HCT116 (cell line): ENCODE results near the gene CLCN1. TPM values are rescaled to one million over a fixed set of nuclear protein-coding genes. Genes with fewer than 3 reads are reported as not detected.

ENCODE experiments used
- ATAC-seq: fragments of 200-7000 bp; cut with Tn5 transposase; 2 replicates; pipeline ENCODE4 v1.9.1; 2020; ENCODE audit warnings: mild to moderate bottlenecking, moderate library complexity
- BruUV-seq: library from RNA; stranded (reverse); fragments of 400-500 nt; replicated peaks from 2 replicates; lab custom pipeline; 2021; lab: Mats Ljungman, UMichigan
- CTCF ChIA-PET: fragments of 300-600 bp; sonication (Branson Sonifier 250); formaldehyde crosslinking; loops from one replicate; lab custom pipeline; 2021; ENCODE audit warnings: antibody characterized with exemption; lab: Charles Lee
- POLR2A ChIA-PET: fragments of 300-600, 350-600 bp; sonication (Branson Sonifier 250); formaldehyde crosslinking; loops from one replicate; lab custom pipeline; 2021; ENCODE audit warnings: antibody characterized with exemption; lab: Charles Lee
- RAD21 ChIA-PET, 2 experiments: fragments of 300-600 bp; sonication (Branson Sonifier 250); formaldehyde crosslinking; loops; one replicate each; lab custom pipeline; 2023; ENCODE audit warnings: low total read pairs in 2 of 2; ENCODE audit not compliant: uncharacterized antibody in 2 of 2, unreplicated experiment in 2 of 2, low non-redundant PET in 1 of 2; lab: Charles Lee
- DNase-seq: peaks from one replicate; pipeline ENCODE4 v3.0.0-alpha.2; 2010; ENCODE audit warnings: low read depth, low spot score
- H2AFZ ChIP-seq: fragments of 200-600 bp; shearing (Covaris generic), sonication (generic); 2 replicates; pipeline ENCODE4 v1.6.1; 2017; ENCODE audit warnings: low read depth, mixed run types, mixed read lengths, antibody characterized with exemption, low read length; ENCODE audit not compliant: poor library complexity, severe bottlenecking
- H3K27ac ChIP-seq: 2 replicates; pipeline ENCODE4 v1.5.1; 2012; ENCODE audit warnings: low read depth, low read length
- H3K27me3 ChIP-seq: fragments of 200-600 bp; sonication (generic); 2 replicates; pipeline ENCODE4 v1.6.1; 2016; ENCODE audit warnings: mixed run types, low read length, mixed read lengths; ENCODE audit not compliant: insufficient read depth
- H3K36me3 ChIP-seq, 2 experiments: fragments of 200-500 bp in 1 of 2; fragments of 200-600 bp in 1 of 2; sonication (Bioruptor generic) in 1 of 2; sonication (generic) in 1 of 2; 2 replicates each; pipeline versions ENCODE4 v1.5.1 to v1.6.1; 2014 to 2016; ENCODE audit warnings: low read length in 2 of 2, inconsistent platforms in 1 of 2, mixed read lengths in 1 of 2, mixed run types in 1 of 2; ENCODE audit not compliant: insufficient read depth in 2 of 2, control insufficient read depth in 1 of 2
- H3K4me1 ChIP-seq, 2 experiments: fragments of 200-600 bp in 1 of 2; sonication (generic) in 1 of 2; 2 replicates each; pipeline versions ENCODE4 v1.5.1 to v1.6.1; 2012 to 2017; ENCODE audit warnings: low read length in 2 of 2, inconsistent platforms in 1 of 2, mild to moderate bottlenecking in 1 of 2, mixed read lengths in 1 of 2, mixed run types in 1 of 2, moderate library complexity in 1 of 2; ENCODE audit not compliant: insufficient read depth in 2 of 2, control insufficient read depth in 1 of 2
- H3K4me2 ChIP-seq: fragments of 200-600 bp; sonication (generic); 2 replicates; pipeline ENCODE4 v1.6.1; 2017; ENCODE audit warnings: mixed run types, low read length, mixed read lengths
- H3K4me3 ChIP-seq, 2 experiments: fragments of 200-600 bp in 1 of 2; sonication (generic) in 1 of 2; replicated peaks in 1 of 2; 2 replicates each; pipeline ENCODE4 v1.5.1; 2011 to 2016; ENCODE audit warnings: low read length in 2 of 2, control low read depth in 1 of 2, low read depth in 1 of 2, mild to moderate bottlenecking in 1 of 2, mixed read lengths in 1 of 2, mixed run types in 1 of 2
- H3K79me2 ChIP-seq: fragments of 200-600 bp; sonication (generic); 2 replicates; pipeline ENCODE4 v1.6.1; 2017; ENCODE audit warnings: mild to moderate bottlenecking, mixed run types, low read length, moderate library complexity, mixed read lengths; ENCODE audit not compliant: insufficient read depth
- H3K9ac ChIP-seq: fragments of 200-600 bp; sonication (generic); 2 replicates; pipeline ENCODE4 v1.6.1; 2016; ENCODE audit warnings: low read length, mixed read lengths
- H3K9me2 ChIP-seq: fragments of 200-600 bp; sonication (generic), shearing (Covaris generic); 2 replicates; pipeline ENCODE4 v1.6.1; 2017; ENCODE audit warnings: mixed run types, mild to moderate bottlenecking, moderate library complexity; ENCODE audit not compliant: insufficient read depth
- H3K9me3 ChIP-seq, 2 experiments: fragments of 200-500 bp in 1 of 2; fragments of 200-600 bp in 1 of 2; sonication (Bioruptor generic) in 1 of 2; sonication (generic) in 1 of 2; 2 replicates each; pipeline ENCODE4 v1.6.1; 2014 to 2017; ENCODE audit warnings: low read length in 2 of 2, mixed read lengths in 2 of 2, inconsistent platforms in 1 of 2, low read depth in 1 of 2, mild to moderate bottlenecking in 1 of 2, mixed run types in 1 of 2, moderate library complexity in 1 of 2; ENCODE audit not compliant: control insufficient read depth in 1 of 2, insufficient read depth in 1 of 2
- H4K20me1 ChIP-seq: fragments of 200-600 bp; sonication (generic), shearing (Covaris generic); 2 replicates; pipeline ENCODE4 v1.6.1; 2017; ENCODE audit warnings: mixed run types, mild to moderate bottlenecking, moderate library complexity; ENCODE audit not compliant: insufficient read depth
- ATF3 ChIP-seq: IDR thresholded peaks from 2 replicates; pipeline ENCODE4 v1.6.1; 2012
- CEBPB ChIP-seq: IDR thresholded peaks from 2 replicates; pipeline ENCODE4 v1.6.1; 2012; ENCODE audit warnings: low read depth
- EGR1 ChIP-seq: IDR thresholded peaks from 2 replicates; pipeline ENCODE4 v1.6.1; 2012; ENCODE audit warnings: low read depth
- ELF1 ChIP-seq: IDR thresholded peaks from 2 replicates; pipeline ENCODE4 v1.6.1; 2012; ENCODE audit warnings: low read depth, borderline replicate concordance
- EZH2phosphoT487 ChIP-seq: fragments of 200-600 bp; IDR thresholded peaks from 2 replicates; pipeline ENCODE4 v1.6.1; 2018; ENCODE audit warnings: antibody characterized with exemption, borderline replicate concordance
- JUND ChIP-seq: IDR thresholded peaks from 2 replicates; pipeline ENCODE4 v1.6.1; 2012
- POLR2A ChIP-seq: IDR thresholded peaks from 2 replicates; pipeline ENCODE4 v1.7.0; 2011; ENCODE audit warnings: borderline replicate concordance; ENCODE audit not compliant: insufficient read depth, insufficient read length; ENCODE audit errors: extremely low read depth
- REST ChIP-seq: IDR thresholded peaks from 2 replicates; pipeline ENCODE4 v1.6.1; 2012; ENCODE audit warnings: low read depth
- SIN3A ChIP-seq: IDR thresholded peaks from 2 replicates; pipeline ENCODE4 v1.6.1; 2012; ENCODE audit warnings: low read depth
- SP1 ChIP-seq: IDR thresholded peaks from 2 replicates; pipeline ENCODE4 v1.6.1; 2012; ENCODE audit warnings: low read depth
- SRF ChIP-seq: IDR thresholded peaks from 2 replicates; pipeline ENCODE4 v1.6.1; 2012; ENCODE audit warnings: low read depth
- YY1 ChIP-seq: IDR thresholded peaks from 2 replicates; pipeline ENCODE4 v1.6.1; 2011; ENCODE audit warnings: low read length, low read depth, moderate library complexity, mild to moderate bottlenecking; ENCODE audit not compliant: insufficient replicate concordance; ENCODE audit errors: extremely low read depth
- ZFX ChIP-seq: fragments of 450-650 bp; IDR thresholded peaks from 2 replicates; pipeline ENCODE4 v1.6.1; 2017
- ZNF274 ChIP-seq: fragments of 200-500 bp; sonication (Bioruptor generic); IDR thresholded peaks from 2 replicates; pipeline ENCODE4 v1.6.1; 2014; ENCODE audit warnings: mild to moderate bottlenecking, low read depth, low read length, inconsistent platforms
- intact Hi-C: fragments of 100-400 bp; cut with micrococcal nuclease; formaldehyde crosslinking; loops from 2 replicates; pipeline ENCODE4 v1.10.0; 2022
- total RNA-seq: library from RNA; stranded (reverse); gene quantifications from one replicate; pipeline ENCODE4 v1.2.1, GENCODE V29; 2021; ENCODE audit not compliant: unreplicated experiment

The CLCN1 gene
- total RNA-seq, 1 experiment from 2014 or later: 0.47 TPM

DNA sequence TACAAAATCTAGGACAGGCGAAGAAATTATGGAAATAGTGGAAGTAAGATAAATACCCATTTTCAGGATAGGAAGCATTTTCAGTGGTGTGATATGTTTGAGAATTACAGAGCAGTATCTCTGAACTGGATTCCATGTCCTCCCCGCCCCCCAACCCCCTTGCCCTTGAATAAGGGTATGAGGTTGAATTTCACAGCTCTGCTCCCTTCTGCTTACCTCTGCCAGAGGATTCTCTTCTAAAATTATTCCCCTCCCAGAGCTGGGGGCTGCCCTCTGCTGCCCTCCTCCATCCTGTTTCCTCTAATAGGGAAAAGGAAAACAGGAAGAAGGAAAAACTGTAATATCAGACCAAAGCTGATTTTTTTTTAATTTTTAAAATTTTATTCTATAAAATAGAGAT lies 7.3 kb upstream of the CLCN1 start:
- no peaks in the 10 kb centered on the region for H3K9me3 ChIP-seq
- H3K9me2 ChIP-seq: no peaks in the 10 kb centered on the region
- no peaks in the 10 kb centered on the region for H3K4me1 ChIP-seq
- ChIA-PET CTCF (interaction anchor here (1.5 to 1.7 kb wide), 2 partner anchors 12 to 68 kb away, joined by 3 to 4 read pairs; no protein-coding TSS in a partner anchor), RAD21 (no interaction called here), POLR2A (interaction anchor here (0.7 kb wide), 1 partner anchor 773 kb away, joined by 3 read pairs; no protein-coding TSS in a partner anchor)
- no peak overlapping the region for H3K9ac ChIP-seq
- ATAC-seq (no peak), DNase-seq (no peak)
- H3K27ac ChIP-seq: no peak overlapping the region
- H3K4me3 ChIP-seq: no peak overlapping the region
- 0 out of 2 replicates have a peak, but pooled peaks cover 4% of the 10 kb centered on the region for H3K79me2 ChIP-seq
- H4K20me1 ChIP-seq: no peaks in the 10 kb centered on the region
- intact Hi-C loops: loop anchor here (5.0 kb wide), 1 partner anchor 301 kb away; no protein-coding TSS in a partner anchor
- TF ChIP-seq EGR1 (no peak), ATF3 (no peak), REST (no peak), JUND (no peak), SP1 (no peak), YY1 (no peak), ELF1 (no peak), POLR2A (no peak), EZH2phosphoT487 (no peak), CEBPB (no peak), ZFX (no peak), SIN3A (no peak), ZNF274 (no peak), SRF (no peak)
- no peaks in the 10 kb centered on the region for H3K27me3 ChIP-seq
- BruUV-seq: no TSS peak
- peaks cover 25 to 42% of the 10 kb centered on the region in 2 experiments; a peak in 3 of 4 replicates for H3K36me3 ChIP-seq
- no peak overlapping the region for H2AFZ ChIP-seq
- H3K4me2 ChIP-seq: no peak overlapping the region
